ENCODE data around the gene LGALS13.

GRCh38 chr19:39554701-39555311, 47.5 kb upstream of the LGALS13 start:
- TF ChIP-seq TAF1 (IDR thresholded peaks at IDR 0.05; ENCODE audit: borderline replicate concordance, insufficient read depth, low read length) (no peak), FOXP2 (optimal IDR thresholded peaks at IDR 0.05; ENCODE audit: borderline replicate concordance, extremely low read depth, extremely low read length, insufficient read depth) (no peak), POLR2AphosphoS5 (IDR thresholded peaks at IDR 0.05; ENCODE audit: low read depth, low read length) (no peak), REST (IDR thresholded peaks at IDR 0.05; ENCODE audit: insufficient read depth in 1 of 2, low read depth in 2 of 2, low read length in 2 of 2) (no peak), SIN3A (IDR thresholded peaks at IDR 0.05; ENCODE audit: borderline replicate concordance, insufficient read depth, low read length) (no peak)

All from PFSK-1 (cell line).